DND-41 (cell line): Measurements from ENCODE around the gene EPS8L2.

Experiments used
- EZH2 ChIP-seq: IDR thresholded peaks from 3 replicates; pipeline ENCODE4 v1.6.1; 2012; ENCODE audit warnings: borderline replicate concordance, low read depth, mild to moderate bottlenecking, moderate library complexity, low read length, inconsistent platforms; ENCODE audit not compliant: severe bottlenecking
- TF ChIP-seq, protein P1 (sequence below): IDR thresholded peaks from 2 replicates; pipeline ENCODE4 v1.5.1; 2012; ENCODE audit warnings: borderline replicate concordance, low read length, moderate library complexity, mild to moderate bottlenecking; ENCODE audit not compliant: poor library complexity, severe bottlenecking; ENCODE audit errors: extremely low read depth

DNA sequence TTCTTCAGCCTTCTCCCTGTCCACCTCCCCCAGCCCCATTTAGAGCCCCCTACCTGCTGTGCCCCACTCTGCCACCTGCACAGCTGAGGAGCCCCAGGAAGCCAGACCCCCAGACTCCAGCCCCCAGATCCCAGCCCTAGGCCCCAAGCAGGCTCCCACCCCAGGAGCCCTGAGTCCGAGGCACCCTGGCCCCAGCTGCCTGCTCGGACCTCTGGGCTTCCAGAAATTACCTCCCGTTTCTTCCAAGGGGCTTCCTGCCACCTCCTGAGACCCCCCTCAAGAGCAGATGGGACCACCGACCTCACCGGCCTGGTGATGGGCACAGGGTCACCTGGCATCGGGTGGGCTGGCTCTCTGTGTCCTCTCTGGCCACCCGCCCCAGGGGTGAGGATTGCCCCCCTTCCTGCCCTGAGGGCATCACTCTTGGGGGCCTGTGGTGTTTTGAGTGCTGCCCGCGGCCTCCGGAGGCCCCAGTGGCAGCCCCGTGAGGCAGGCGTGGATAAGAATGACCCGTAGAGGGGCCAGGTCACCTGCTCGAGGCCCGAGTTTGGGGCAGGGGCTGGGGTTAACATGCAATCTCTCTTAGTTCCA, 23.0 kb downstream of the EPS8L2 start:
- TF ChIP-seq, protein P1, sequence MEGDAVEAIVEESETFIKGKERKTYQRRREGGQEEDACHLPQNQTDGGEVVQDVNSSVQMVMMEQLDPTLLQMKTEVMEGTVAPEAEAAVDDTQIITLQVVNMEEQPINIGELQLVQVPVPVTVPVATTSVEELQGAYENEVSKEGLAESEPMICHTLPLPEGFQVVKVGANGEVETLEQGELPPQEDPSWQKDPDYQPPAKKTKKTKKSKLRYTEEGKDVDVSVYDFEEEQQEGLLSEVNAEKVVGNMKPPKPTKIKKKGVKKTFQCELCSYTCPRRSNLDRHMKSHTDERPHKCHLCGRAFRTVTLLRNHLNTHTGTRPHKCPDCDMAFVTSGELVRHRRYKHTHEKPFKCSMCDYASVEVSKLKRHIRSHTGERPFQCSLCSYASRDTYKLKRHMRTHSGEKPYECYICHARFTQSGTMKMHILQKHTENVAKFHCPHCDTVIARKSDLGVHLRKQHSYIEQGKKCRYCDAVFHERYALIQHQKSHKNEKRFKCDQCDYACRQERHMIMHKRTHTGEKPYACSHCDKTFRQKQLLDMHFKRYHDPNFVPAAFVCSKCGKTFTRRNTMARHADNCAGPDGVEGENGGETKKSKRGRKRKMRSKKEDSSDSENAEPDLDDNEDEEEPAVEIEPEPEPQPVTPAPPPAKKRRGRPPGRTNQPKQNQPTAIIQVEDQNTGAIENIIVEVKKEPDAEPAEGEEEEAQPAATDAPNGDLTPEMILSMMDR = no peak
- TF ChIP-seq EZH2 = no peak
